ENCODE results near the gene NAA60. TPM values are rescaled to one million over a fixed set of nuclear protein-coding genes. Genes with fewer than 3 reads are reported as not detected.

NAA60 gene
- total and polyA plus RNA-seq, 3 donors from 2014 or later: 61.8 to 120 (median 99.2) TPM

GRCh38 chr16:3511286-3512180 is 68.1 kb downstream of the NAA60 start:
- Histone ChIP-seq H3K27ac (no peak overlapping the region), H3K4me3 (no peak overlapping the region), H3K9me3 (no peaks in the 10 kb centered on the region), H3K36me3 (ENCODE audit: low read depth, missing control alignments) (peaks cover 5% of the 10 kb centered on the region), H3K4me1 (no peaks in the 10 kb centered on the region), H3K27me3 (no peaks in the 10 kb centered on the region)
- TF ChIP-seq POLR2A (IDR thresholded peaks at IDR 0.05): no peak
- TF ChIP-seq CTCF (IDR thresholded peaks at IDR 0.05): no peak
- WGBS, 2 donors: 93 to 96% methylated on average over 23 of the region's 23 CpGs
- no peak for DNase-seq
- intact Hi-C loops (cut with DNase I; ENCODE audit: low total_unique reads): no loop called here

GRCh38 chr16:3513892-3514583 is 70.6 kb downstream of the NAA60 start:
- intact Hi-C loops (cut with DNase I; ENCODE audit: low total_unique reads): no loop called here
- no peak for DNase-seq
- Histone ChIP-seq H3K4me3 (no peak overlapping the region), H3K27me3 (no peaks in the 10 kb centered on the region), H3K36me3 (ENCODE audit: low read depth, missing control alignments) (peaks cover 5% of the 10 kb centered on the region), H3K27ac (no peak overlapping the region), H3K9me3 (no peaks in the 10 kb centered on the region), H3K4me1 (no peaks in the 10 kb centered on the region)
- no peak for TF ChIP-seq POLR2A (IDR thresholded peaks at IDR 0.05)
- no peak for TF ChIP-seq CTCF (IDR thresholded peaks at IDR 0.05)
- 93% methylated on average over 7 of the region's 7 CpGs for WGBS, 2 donors

GRCh38 chr16:3514621-3515020 is 71.1 kb downstream of the NAA60 start:
- no peaks in the 10 kb centered on the region for H3K27me3 ChIP-seq
- no peaks in the 10 kb centered on the region for H3K4me1 ChIP-seq
- H3K36me3 ChIP-seq (ENCODE audit: low read depth, missing control alignments): peaks cover 5% of the 10 kb centered on the region
- no peak overlapping the region for H3K27ac ChIP-seq
- no peak for TF ChIP-seq CTCF (IDR thresholded peaks at IDR 0.05)
- TF ChIP-seq POLR2A (IDR thresholded peaks at IDR 0.05): no peak
- whole genome bisulfite sequencing, 2 donors: 88 to 90% methylated on average over 4 of the region's 4 CpGs
- no peak overlapping the region for H3K4me3 ChIP-seq
- intact Hi-C loops (cut with DNase I; ENCODE audit: low total_unique reads): no loop called here
- H3K9me3 ChIP-seq: no peaks in the 10 kb centered on the region
- DNase-seq: no peak

GRCh38 chr16:3515897-3516296 is 72.4 kb downstream of the NAA60 start:
- WGBS, 2 donors: 90 to 95% methylated on average over 4 of the region's 4 CpGs
- intact Hi-C loops (cut with DNase I; ENCODE audit: low total_unique reads): no loop called here
- no peak for DNase-seq
- H3K27ac ChIP-seq: no peak overlapping the region
- no peak overlapping the region for H3K4me3 ChIP-seq
- H3K27me3 ChIP-seq: no peaks in the 10 kb centered on the region
- no peaks in the 10 kb centered on the region for H3K9me3 ChIP-seq
- H3K36me3 ChIP-seq (ENCODE audit: low read depth, missing control alignments): peaks cover 5% of the 10 kb centered on the region
- TF ChIP-seq POLR2A (IDR thresholded peaks at IDR 0.05): no peak
- no peak for TF ChIP-seq CTCF (IDR thresholded peaks at IDR 0.05)
- H3K4me1 ChIP-seq: no peaks in the 10 kb centered on the region
